UCSD-AML1 (cell line): ENCODE measurements around the gene TK2.
A peak's percentile ranks its signal among the peaks of the same experiment; 100 is the strongest.

Source experiments
- DNase-seq: peaks from one replicate; lab custom pipeline; 2025; ENCODE audit not compliant: unreplicated experiment; lab: John Stamatoyannopoulos, UW

The TK2 gene

GRCh38 chr16:66486199-66486772 is 63.6 kb downstream of the TK2 start:
- DNase-seq: no peak

GRCh38 chr16:66485376-66485775 is 64.5 kb downstream of the TK2 start:
- DNase-seq: no peak

GRCh38 chr16:66484453-66485213 is 65.3 kb downstream of the TK2 start:
- DNase-seq: peak; percentile 31

- peak; percentile 80 for DNase-seq
Observed at GRCh38 chr16:66483689-66484452, 66.1 kb downstream of the TK2 start.

- DNase-seq: no peak
Observed at GRCh38 chr16:66481943-66482390, 68.0 kb downstream of the TK2 start.

GRCh38 chr16:66481081-66481942 is 68.6 kb downstream of the TK2 start:
- DNase-seq: no peak

GRCh38 chr16:66480265-66481080 is 69.4 kb downstream of the TK2 start:
- no peak for DNase-seq

GRCh38 chr16:66479661-66480264 is 70.2 kb downstream of the TK2 start:
- no peak for DNase-seq

GRCh38 chr16:66478733-66479511 is 71.0 kb downstream of the TK2 start:
- DNase-seq: peak; percentile 73

GRCh38 chr16:66477028-66477515 is 72.8 kb downstream of the TK2 start:
- DNase-seq: no peak

GRCh38 chr16:66476328-66477027 is 73.4 kb downstream of the TK2 start:
- peak; percentile 24 for DNase-seq

GRCh38 chr16:66475232-66475631 is 74.7 kb downstream of the TK2 start:
- no peak for DNase-seq

GRCh38 chr16:66474750-66475199 is 75.1 kb downstream of the TK2 start:
- no peak for DNase-seq

GRCh38 chr16:66473654-66474519 is 76.0 kb downstream of the TK2 start:
- DNase-seq: no peak

GRCh38 chr16:66473051-66473571 is 76.8 kb downstream of the TK2 start:
- no peak for DNase-seq

GRCh38 chr16:66471716-66472393 is 78.1 kb downstream of the TK2 start:
- no peak for DNase-seq
